Breast epithelium (tissue), 4 donors: ENCODE data around the gene PDZD2. TPM values are rescaled to one million over a fixed set of nuclear protein-coding genes. Genes with fewer than 3 reads are reported as not detected.

Experiments
- DNase-seq, 2 donors: peaks; one replicate each; pipeline ENCODE4 v3.0.0-alpha.2; 2019; ENCODE audit warnings: low spot score in 2 of 2
- H3K27ac ChIP-seq, 2 donors: fragments of 200-600 bp; sonication (generic) in 1 of 2; one replicate each; pipeline ENCODE4 v1.5.1; 2016 to 2019; ENCODE audit warnings: mild to moderate bottlenecking in 1 of 2
- H3K27me3 ChIP-seq, 2 donors: fragments of 200-600 bp; sonication (generic) in 1 of 2; one replicate each; pipeline versions ENCODE4 v1.5.1 to v1.6.0; 2017 to 2019; ENCODE audit warnings: control low read depth in 1 of 2, mild to moderate bottlenecking in 1 of 2
- H3K36me3 ChIP-seq: fragments of 200-600 bp; one replicate; pipeline ENCODE4 v1.5.1; 2019
- H3K4me1 ChIP-seq, 2 donors: fragments of 200-600 bp; sonication (generic); one replicate each; pipeline ENCODE4 v1.5.1; 2016 to 2019; ENCODE audit warnings: control low read depth in 1 of 2
- H3K4me3 ChIP-seq, 3 donors: fragments of 200-600 bp; sonication (generic); 1 replicate in 2 of 3; 2 replicates in 1 of 3; pipeline ENCODE4 v1.5.1; 2016 to 2019; ENCODE audit warnings: mild to moderate bottlenecking in 3 of 3, moderate library complexity in 2 of 3
- H3K9me3 ChIP-seq, 2 donors: fragments of 200-600 bp; sonication (generic) in 1 of 2; one replicate each; pipeline ENCODE4 v1.5.1; 2016 to 2019; ENCODE audit warnings: control low read depth in 1 of 2
- CTCF ChIP-seq, 3 donors: fragments of 450-650 bp; IDR thresholded peaks; one replicate each; pipeline ENCODE4 v1.5.1; 2016 to 2017; ENCODE audit warnings: antibody characterized with exemption in 3 of 3, mild to moderate bottlenecking in 3 of 3, moderate library complexity in 3 of 3
- POLR2A ChIP-seq: fragments of 450-650 bp; IDR thresholded peaks from one replicate; pipeline ENCODE4 v1.6.1; 2016; ENCODE audit warnings: antibody characterized with exemption, mild to moderate bottlenecking, moderate library complexity
- POLR2AphosphoS5 ChIP-seq, 3 donors: sonication (generic); formaldehyde crosslinking; IDR thresholded peaks; one replicate each; pipeline ENCODE4 v1.6.1; 2017; ENCODE audit warnings: antibody characterized with exemption in 3 of 3
- intact Hi-C: fragments of 100-400 bp; cut with DNase I; formaldehyde crosslinking; loops from one replicate; pipeline ENCODE4 v1.15.1; 2023; ENCODE audit warnings: low total_unique reads
- total RNA-seq, 3 donors: library from RNA; depleted of rRNA; stranded (reverse); fragments of >200 nt; gene quantifications; one replicate each; pipeline ENCODE4 v1.1.0, GENCODE V29; 2016

PDZD2 gene
- total RNA-seq, 3 donors from 2014 or later = 16.8 to 23.3 (median 17.7) TPM

- Histone ChIP-seq H3K4me3 (no peak overlapping the region), H3K27ac (no peak overlapping the region), H3K36me3 (no peaks in the 10 kb centered on the region), H3K9me3 (no peaks in the 10 kb centered on the region), H3K27me3 (no peaks in the 10 kb centered on the region), H3K4me1 (no peaks in the 10 kb centered on the region)
- no peak for DNase-seq
- TF ChIP-seq POLR2A = no peak
- no peak for TF ChIP-seq POLR2AphosphoS5 (IDR thresholded peaks at IDR 0.05)
- TF ChIP-seq CTCF (IDR thresholded peaks at IDR 0.05) = no peak
- intact Hi-C loops = loop anchor here (10.0 kb wide), 1 partner anchor 223 kb away; no protein-coding TSS in a partner anchor
These were observed 169.0 kb downstream of the PDZD2 start for GRCh38 chr5:31807789-31808540.

GRCh38 chr5:31809050-31809870 lies 170.3 kb downstream of the PDZD2 start:
- DNase-seq = peak; percentile 42 to 63

GRCh38 chr5:31811210-31811609 lies 172.3 kb downstream of the PDZD2 start:
- H3K27ac ChIP-seq = no peak overlapping the region
- no peaks in the 10 kb centered on the region for H3K4me1 ChIP-seq
- TF ChIP-seq CTCF (IDR thresholded peaks at IDR 0.05) = no peak
- no peak for TF ChIP-seq POLR2A
- no peak for TF ChIP-seq POLR2AphosphoS5 (IDR thresholded peaks at IDR 0.05)
- no peak for DNase-seq
- no peak overlapping the region for H3K4me3 ChIP-seq
- H3K36me3 ChIP-seq = no peaks in the 10 kb centered on the region
- H3K9me3 ChIP-seq = no peaks in the 10 kb centered on the region
- H3K27me3 ChIP-seq = no peaks in the 10 kb centered on the region
- intact Hi-C loops = no loop called here

More at GRCh38 chr5:31809050-31809870, 170.3 kb downstream of the PDZD2 start:
- H3K4me1 ChIP-seq = no peaks in the 10 kb centered on the region
- intact Hi-C loops = loop anchor here (10.0 kb wide), 1 partner anchor 224 kb away; no protein-coding TSS in a partner anchor
- no peaks in the 10 kb centered on the region for H3K36me3 ChIP-seq
- no peaks in the 10 kb centered on the region for H3K9me3 ChIP-seq
- H3K4me3 ChIP-seq = no peak overlapping the region
- no peak overlapping the region for H3K27ac ChIP-seq
- no peaks in the 10 kb centered on the region for H3K27me3 ChIP-seq
- TF ChIP-seq CTCF (IDR thresholded peaks at IDR 0.05) (peak in 2 of 3 donors; percentile 58 to 68), POLR2A (no peak)

GRCh38 chr5:31815376-31815775 lies 176.4 kb downstream of the PDZD2 start:
- H3K9me3 ChIP-seq = no peaks in the 10 kb centered on the region
- H3K36me3 ChIP-seq = no peaks in the 10 kb centered on the region
- H3K27ac ChIP-seq = no peak overlapping the region
- no peaks in the 10 kb centered on the region for H3K4me1 ChIP-seq
- no peak for TF ChIP-seq CTCF (IDR thresholded peaks at IDR 0.05)
- TF ChIP-seq POLR2A = no peak
- no peak for TF ChIP-seq POLR2AphosphoS5 (IDR thresholded peaks at IDR 0.05)
- no peak for DNase-seq
- H3K27me3 ChIP-seq = no peaks in the 10 kb centered on the region
- intact Hi-C loops = no loop called here
- H3K4me3 ChIP-seq = no peak overlapping the region
